HG03039 (cell line): ENCODE data around the gene IL1R1.
"Not testable (repeated sequence)": the region's sequence is repeated elsewhere in the genome, so short reads cannot be mapped to it uniquely, and the experiment has no call there.

ENCODE experiments used
- ATAC-seq: cut with Tn5 transposase; IDR thresholded peaks from one replicate; pipeline ENCODE4 v1.9.1; 2021; ENCODE audit warnings: mild to moderate bottlenecking, moderate library complexity; ENCODE audit not compliant: unreplicated experiment

Gene IL1R1

DNA sequence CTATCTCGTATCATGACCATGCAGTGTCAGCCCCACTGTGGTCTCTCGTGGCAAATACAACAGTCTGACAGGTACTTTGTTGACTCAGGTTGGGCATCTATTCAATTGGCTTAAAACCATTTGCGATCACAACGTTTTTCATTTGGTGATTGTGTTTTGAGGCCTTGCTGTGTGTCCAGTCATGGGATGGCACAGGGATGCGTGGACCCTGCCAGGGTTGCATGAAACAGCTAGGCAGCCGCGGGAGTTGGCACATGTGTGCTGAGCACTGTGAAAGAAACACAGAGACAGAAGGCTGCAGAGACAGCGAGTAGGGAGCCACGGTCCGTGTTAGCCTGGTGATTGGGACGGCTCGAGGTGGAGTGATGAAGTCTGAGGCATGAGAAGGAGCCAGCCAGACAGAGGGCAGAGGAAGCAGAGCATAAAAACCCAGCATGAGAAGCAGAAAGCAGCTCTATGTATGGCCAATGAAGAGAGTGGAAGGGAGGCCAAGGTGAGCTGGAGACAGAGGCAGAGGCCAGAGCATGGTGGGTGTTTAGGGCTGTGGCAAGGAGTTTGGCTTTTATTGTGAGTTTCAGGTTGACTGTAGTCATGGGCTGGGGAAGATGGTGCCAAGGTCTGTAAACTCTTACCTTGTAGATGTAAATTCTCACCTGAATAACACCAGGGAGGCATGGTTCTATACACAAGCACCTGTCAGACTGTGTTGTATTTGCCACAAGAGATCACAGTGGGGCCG, 31.8 kb upstream of the IL1R1 start:
- no peak for ATAC-seq

DNA sequence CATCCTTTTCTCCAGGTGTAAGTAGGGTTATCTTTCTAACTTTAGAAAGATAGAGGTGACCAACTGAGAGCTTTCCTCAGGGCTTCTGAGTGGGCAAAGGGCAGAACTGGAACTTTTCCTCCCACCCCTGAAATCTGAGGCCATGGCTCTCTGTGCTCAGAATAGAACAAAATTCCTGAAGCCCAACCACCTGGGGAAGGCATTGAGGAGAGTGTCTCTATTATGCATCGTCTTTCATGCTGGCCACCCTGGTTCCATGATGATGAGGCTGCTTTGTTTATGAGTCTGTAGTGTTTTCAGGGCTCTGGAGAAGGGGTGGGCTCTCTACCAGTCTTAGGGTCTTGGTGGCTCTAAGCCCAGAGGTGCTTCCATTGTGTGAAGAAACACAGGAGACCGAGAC, 30.7 kb upstream of the IL1R1 start:
- ATAC-seq, result no peak

DNA sequence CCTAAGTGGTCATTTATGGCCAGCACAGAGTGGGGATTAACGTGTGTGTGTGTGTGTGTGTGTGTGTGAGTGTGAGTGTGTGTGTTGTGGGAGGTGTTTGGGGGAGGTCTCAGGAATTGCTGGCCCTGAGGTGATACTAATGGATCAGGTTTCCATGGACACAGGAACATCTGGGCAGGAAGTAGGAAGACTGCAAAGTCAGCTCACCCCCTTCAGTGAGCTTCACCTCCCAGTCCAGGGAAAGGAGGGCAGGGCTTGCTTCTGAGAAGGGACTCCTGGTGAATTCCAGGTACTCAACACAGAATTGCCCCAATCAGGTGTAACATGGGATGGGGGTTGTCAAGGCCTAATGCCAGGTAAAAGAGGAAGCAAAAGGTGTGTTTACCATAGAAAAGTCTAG, 30.3 kb upstream of the IL1R1 start:
- no peak for ATAC-seq

DNA sequence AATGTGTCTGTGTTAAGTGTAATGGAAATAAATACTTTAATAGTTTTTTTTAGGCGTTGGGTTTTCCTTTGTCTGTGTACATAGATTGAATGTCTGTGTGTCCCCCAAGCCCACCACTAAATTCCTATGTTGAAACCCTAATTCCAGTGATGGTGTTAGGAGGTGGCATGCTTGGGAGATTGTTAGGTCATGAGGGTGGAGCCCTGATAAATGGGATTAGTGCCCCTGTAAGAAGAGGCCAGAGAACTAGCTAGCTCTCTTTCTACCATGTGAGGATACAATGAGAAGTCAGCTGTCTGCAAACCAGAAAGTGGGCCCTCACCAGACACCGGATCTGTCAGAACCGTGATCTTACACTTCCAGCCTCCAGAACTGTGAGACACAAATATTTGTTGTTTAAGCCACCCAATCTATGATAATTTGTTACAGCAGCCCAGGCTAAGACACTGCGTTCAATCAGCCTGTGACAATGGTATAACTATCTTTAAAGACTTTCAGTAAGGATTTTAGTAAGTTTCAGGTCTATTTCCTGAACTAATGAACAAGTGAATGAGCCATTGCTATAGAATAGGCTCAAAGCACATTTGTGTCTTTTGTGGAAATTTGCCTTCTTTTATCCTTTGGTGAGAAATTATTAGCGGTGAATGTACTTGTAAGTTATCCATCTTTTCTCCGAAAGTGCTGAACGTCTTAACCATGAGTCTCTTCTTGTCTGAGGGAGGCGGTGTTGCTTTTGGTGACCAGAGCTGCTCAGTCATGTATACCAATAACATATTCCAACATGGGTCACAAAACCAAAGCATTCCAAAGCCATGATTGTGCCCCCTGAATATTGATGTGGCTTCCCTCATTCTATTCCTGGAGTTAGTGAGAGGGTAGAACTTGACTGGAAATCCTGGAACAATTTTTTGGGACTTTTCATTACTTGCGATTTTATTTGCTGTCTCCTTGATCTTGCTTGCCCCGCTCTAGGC, 29.6 kb upstream of the IL1R1 start:
- ATAC-seq, result no peak

DNA sequence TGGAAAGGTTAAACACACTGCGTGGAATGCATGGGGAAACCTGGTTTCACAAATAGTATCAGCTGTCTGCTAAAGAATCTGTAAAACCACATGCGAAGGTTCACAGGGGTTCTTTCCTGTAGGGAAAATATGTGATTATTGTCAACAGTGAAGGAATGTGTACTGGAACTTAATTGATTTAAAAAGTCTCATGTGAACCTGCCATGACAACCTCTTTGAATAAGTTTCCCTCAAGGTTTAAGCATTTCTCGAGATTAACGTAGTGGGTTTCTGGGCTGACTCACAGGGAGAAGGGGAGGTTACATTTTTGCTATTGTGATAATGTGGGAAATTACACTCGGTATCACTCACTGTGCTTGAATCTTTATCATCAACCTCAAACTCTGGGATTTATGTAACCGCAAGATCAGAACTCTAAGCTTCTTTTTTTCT, 28.2 kb upstream of the IL1R1 start:
- no peak for ATAC-seq

DNA sequence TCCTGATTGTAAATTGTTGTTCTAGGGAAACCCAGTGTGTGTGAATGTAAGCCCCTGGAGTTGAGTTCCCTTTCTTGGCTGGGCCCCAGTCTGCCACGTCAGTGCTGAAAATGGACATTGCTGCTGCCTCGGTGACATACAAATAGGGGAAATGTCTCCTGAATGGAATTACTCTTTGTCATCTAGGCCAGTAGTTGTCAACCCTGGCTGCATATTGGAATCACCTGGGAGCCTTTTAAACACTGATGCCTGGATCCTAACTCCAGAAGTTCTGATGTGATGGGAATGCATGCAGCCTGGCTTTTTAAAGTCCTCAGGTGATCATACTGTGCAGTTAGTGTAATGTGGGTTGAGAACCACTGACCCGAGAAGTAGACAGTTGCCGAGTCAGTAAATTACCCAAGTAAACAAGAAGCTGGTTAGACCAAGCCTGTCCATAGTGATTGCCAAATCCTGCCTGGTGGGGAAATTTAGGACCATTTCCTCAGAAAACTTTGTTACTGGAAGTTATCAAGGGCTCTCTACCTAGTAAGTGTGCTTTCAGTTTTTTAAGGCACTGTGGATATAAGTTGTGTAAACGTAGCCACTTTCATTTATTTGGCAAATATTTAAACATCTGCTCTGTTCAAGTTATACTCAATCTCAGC, 27.6 kb upstream of the IL1R1 start:
- ATAC-seq, result no peak

DNA sequence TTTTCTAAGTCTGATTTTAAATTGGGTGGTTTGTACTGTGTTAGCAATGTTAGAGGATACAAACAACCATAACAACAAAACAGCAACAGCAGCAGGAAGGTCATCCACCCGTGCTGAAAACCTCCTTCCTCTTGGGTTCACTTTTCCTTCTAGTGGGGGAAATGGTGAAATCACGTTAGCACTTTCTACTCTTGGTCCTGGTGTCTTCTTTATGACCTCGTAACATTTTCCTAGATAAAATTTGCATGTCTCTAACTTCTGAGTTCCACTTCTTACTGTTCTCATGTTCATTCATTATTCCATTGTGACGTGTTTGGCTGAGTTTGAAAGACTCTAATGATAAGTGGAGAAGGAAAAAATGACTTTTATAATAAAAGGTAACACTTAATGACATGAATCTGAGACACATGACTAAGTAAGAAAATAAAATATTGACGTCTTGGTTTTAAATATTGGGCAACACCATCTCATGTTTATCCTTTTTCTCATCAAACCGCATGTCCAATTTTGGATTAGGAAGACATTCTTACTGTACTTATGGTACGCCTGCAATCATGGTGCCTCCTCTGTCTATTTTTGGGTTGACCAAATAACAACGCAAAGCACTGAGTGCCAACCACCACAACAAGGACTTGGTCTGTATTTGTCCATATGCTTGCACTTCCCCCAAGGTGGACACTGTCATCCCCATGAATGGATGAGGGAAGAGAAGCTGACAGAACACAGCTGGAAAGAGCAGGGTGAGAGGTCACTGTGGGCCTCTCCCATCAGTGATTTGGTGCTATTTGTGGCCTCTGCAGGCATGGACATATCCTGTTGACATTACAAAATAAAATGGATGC, 25.7 kb upstream of the IL1R1 start:
- ATAC-seq, result no peak

DNA sequence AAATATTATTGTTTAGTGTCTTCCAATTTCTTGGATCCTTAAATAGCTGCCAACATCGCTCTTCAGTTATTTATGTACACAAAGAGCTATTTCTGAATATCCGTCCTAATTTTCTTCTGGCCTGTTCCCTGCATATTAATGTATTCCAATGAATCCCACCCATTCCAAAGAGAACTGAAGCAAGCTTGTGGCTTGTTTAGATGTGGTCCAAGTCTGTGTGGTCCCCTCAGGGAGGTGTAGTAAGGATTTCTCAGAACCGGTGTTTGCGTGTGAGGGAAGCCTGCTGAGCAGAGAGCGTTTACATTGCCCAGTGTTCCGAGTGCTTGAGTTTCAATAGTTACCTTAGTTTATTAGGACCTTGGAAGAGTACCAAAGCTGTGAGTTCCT, 25.1 kb upstream of the IL1R1 start:
- no peak for ATAC-seq

DNA sequence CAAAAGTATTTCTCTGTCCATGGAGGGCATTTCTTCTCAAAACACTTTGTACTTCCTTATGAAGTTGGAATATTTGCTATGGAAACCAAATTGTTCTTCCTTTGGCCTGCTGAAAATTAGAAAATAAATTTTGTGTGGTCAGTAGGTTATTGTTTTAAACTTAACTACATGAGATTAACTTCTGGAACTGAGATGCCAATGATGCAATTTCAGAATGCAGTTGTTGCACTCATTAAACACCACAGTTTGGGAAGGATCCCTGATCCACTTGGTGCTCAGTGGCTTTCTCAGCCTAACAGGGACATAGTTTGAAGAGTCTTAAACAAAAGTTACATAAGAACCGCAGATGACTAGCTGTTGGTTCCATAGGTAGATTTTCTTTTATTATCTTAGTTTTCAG, 23.3 kb upstream of the IL1R1 start:
- no peak for ATAC-seq

DNA sequence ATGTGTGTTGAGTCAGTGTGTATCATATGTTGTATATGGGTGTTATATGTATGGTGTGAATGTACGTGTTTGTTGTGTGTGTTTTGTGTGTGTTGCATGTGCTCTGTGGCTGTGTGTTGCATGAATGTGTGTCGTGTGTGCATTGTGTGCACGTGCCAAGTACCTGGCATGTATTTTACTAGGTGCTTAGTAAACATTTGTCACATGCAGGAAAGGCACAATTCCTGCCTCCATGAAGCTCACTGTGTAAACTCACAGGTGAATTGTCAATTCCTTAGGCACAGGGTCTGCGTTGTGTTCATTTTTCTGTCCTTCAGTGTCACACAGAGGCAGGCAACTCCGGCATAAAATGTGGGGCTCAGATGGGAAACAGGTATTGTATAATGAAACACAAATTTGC, 22.3 kb upstream of the IL1R1 start:
- ATAC-seq, result no peak

DNA sequence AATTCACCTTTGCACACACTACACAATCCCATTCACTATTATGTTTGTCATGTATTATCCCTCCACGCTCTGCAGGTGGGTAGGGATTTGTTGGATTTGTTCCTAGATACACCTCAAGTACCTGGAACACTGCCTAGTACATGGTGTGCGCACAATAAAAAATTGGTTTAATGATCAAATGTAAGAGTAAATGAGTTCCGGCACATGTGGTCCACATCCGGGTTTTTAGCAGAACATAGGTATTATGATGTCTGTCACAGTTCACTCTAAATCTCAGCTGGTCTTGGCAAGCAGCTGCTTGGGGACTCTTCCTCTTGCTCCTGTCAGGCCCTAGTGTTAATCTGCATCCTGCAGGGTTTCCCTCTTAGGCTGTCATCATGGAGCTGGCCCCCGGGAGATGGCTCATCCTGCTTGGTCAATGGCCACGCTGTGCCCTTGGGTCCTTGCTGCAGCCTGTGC, 21.8 kb upstream of the IL1R1 start:
- ATAC-seq, result no peak

DNA sequence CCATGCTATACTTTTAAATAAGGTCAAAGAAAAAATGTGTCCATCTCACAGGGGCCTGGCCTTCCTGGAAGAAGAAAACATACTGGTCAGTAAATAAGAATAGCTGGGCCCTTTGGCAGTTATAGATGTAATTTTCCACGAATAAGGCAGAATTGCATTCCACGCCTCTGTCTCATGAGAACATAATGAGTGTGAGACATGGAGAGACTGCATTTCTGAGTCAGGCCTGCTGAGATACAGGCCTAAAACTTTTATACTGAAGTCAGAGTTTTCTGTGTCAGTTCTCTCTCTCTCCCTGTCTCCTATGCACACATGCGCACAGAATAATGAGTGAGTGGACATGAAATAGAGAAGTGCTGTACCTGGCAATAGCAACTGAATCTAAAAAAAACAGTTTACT, 20.4 kb upstream of the IL1R1 start:
- no peak for ATAC-seq

DNA sequence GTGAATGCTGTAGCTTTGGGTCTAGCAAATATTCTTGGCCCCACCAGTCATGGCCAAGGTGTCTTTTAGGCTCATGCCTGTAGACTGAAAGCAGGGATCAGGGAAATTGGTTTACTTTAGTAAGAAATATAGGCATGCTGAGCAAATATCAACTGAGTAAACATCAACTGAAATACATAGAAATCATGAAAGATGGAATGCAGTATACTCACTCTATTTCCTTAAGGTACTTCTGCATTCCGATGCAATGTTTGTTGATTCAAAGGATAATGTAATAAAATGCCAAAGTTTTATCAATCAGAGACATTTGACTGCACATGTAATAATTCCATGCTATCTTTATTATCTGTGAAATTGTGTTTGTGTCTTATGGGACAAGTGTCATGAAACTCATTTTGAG, 19.6 kb upstream of the IL1R1 start:
- no peak for ATAC-seq

DNA sequence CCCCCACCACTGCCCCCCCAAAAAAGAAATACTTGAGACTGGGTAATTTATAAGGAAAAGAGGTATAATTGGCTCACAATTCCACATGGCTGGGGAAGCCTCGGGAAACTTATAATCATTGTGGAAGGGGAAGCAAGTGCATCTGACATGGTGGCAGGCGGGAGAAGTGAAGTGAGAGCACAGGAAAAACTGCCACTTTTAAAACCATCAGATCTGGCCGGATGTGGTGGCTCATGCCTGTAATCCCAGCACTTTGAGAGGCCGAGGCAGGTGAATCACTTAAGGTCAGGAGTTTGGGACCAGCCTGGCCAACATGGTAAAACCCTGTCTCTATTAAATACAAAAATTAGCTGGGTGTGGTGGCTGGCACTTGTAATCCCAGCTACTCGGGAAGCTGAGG, 18.1 kb upstream of the IL1R1 start:
- not testable (repeated sequence) for ATAC-seq

DNA sequence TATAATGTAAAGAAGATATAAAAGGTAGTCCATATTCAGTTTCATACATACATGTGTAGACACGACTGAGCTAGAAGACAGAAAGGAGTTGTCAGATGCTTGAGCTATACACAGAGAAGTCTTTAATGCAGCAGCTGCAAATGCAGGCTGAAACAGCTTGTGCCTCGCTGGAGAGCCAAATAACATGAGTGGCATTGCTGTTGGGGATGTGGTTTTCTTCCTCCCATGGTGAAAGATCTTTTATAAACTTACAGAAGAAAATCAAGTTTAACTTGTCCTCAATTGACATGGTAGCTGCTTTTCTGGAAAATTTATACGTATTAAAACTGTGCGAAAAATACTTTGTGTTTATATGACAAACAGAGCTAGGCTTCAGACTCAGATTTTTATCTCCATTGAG, 16.4 kb upstream of the IL1R1 start:
- ATAC-seq, result no peak

DNA sequence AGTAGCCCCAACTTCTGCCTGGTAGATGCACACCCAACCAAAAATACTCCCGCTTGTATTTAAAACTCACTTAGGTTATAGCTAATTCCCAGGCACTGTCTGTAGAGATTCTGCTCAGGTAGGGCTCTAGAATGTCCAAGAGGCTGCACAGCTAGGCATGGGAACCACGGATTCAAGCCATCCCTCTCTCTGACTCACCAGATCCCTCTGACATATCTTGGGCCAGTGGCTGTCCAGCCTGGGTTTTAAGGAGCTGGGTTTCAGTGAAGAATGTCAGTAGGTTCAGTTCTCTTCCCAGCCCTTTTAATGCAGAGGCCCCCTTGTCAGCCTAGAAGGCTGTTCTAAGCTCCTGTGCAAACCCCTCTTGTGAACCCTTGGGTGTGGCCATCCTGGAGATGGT, 15.9 kb upstream of the IL1R1 start:
- ATAC-seq, result no peak

DNA sequence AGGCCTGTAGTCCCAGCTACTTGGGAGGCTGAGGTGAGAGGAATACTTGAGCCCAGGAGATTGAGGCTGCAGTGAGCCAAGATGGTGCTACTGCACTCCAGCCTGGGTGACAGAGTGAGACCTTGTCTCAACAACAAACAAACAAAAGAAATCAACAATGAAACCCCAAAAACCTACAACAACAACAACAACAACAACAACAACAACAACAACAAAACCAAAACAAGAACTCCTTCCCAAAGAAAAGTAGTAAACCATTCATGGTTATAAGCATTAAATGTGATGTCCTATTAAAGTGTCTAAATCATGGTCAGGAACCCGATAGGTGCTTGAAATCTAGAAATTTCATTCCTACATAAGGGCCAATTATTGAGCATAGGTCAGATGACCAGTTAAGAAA, 13.5 kb upstream of the IL1R1 start:
- ATAC-seq, result no peak

DNA sequence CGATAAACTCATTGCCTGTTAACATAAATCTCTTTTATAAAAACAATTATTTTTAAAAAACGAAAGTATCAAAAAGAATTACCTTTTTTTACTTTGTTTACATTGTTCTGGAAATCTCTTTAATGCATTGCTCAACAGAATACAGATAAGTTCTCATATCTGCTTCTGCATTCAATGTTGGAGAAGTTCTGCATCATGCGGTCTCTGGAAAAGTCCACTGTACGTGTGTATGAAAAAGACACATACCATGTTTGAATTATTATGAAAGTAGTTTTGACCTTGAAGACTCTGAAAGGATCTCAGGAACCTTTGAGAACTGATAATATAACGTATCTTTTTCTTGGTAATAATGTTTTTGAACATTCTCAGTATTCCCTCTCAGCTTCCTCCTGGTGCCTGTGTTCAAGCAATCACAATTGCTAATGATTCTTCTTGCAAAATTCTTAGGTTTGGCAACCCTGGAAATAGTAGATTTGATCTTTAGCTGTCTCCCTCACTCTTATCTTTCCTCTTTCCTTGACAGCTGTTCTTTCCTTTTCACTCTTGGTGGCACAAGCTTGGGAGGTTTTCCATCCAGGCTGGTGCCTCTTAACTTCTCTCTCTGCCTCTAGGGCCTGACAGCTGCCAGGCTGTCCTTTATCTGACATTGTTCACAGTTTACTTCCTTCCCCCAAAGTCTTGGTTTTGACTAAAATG, 12.4 kb upstream of the IL1R1 start:
- ATAC-seq, result no peak

DNA sequence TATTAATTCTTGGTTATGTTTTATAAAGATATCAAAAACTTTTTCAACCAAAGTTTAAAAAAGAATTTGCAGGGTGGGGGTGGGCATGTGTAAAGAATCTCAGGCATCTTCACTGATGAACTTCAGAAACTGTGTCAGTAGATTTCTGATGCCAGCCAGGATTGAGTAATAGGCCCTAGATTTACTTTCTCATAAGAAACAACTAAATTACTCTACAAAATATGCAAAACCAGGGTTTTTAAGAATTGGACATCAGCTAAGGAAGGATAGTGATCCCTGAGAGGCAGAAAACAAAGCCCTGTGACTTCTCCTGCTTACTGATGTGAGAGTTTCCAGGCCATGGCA, 11.9 kb upstream of the IL1R1 start:
- ATAC-seq, result no peak

DNA sequence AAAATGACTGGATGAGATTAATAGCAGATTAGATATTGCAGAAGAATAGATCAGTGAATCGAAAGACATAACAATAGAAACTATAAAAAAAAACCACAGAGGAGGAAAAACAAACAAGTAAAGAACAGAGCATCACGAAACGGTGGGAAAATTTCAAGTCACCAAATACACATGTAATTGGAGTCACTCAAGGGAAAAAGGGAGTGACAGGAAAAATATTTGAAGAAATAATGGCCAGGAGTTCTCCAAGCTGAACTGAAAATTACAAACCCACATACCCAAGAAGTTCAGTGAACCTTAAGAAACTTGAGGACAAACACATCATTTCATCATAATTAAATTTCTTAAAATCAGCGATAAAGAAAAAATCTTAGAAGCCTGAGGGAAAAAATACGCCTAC, 11.0 kb upstream of the IL1R1 start:
- ATAC-seq, result no peak
